Renal cortical epithelial cell (primary cell): ENCODE results near the gene NLRP13. TPM values are rescaled to one million over a fixed set of nuclear protein-coding genes. Genes with fewer than 3 reads are reported as not detected.
"Not testable (repeated sequence)": the region's sequence is repeated elsewhere in the genome, so short reads cannot be mapped to it uniquely, and the experiment has no call there.

Experiments
- DNase-seq: peaks from one replicate; pipeline ENCODE4 v3.0.0-alpha.2; 2011; ENCODE audit warnings: low read depth
- total RNA-seq: library from RNA; depleted of rRNA; stranded (reverse); fragments of >200 nt; gene quantifications from 2 replicates; pipeline ENCODE4 v1.2.3, GENCODE V29; 2014

NLRP13 gene, protein sequence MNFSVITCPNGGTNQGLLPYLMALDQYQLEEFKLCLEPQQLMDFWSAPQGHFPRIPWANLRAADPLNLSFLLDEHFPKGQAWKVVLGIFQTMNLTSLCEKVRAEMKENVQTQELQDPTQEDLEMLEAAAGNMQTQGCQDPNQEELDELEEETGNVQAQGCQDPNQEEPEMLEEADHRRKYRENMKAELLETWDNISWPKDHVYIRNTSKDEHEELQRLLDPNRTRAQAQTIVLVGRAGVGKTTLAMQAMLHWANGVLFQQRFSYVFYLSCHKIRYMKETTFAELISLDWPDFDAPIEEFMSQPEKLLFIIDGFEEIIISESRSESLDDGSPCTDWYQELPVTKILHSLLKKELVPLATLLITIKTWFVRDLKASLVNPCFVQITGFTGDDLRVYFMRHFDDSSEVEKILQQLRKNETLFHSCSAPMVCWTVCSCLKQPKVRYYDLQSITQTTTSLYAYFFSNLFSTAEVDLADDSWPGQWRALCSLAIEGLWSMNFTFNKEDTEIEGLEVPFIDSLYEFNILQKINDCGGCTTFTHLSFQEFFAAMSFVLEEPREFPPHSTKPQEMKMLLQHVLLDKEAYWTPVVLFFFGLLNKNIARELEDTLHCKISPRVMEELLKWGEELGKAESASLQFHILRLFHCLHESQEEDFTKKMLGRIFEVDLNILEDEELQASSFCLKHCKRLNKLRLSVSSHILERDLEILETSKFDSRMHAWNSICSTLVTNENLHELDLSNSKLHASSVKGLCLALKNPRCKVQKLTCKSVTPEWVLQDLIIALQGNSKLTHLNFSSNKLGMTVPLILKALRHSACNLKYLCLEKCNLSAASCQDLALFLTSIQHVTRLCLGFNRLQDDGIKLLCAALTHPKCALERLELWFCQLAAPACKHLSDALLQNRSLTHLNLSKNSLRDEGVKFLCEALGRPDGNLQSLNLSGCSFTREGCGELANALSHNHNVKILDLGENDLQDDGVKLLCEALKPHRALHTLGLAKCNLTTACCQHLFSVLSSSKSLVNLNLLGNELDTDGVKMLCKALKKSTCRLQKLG
- total RNA-seq = not detected in 2 replicates

DNA sequence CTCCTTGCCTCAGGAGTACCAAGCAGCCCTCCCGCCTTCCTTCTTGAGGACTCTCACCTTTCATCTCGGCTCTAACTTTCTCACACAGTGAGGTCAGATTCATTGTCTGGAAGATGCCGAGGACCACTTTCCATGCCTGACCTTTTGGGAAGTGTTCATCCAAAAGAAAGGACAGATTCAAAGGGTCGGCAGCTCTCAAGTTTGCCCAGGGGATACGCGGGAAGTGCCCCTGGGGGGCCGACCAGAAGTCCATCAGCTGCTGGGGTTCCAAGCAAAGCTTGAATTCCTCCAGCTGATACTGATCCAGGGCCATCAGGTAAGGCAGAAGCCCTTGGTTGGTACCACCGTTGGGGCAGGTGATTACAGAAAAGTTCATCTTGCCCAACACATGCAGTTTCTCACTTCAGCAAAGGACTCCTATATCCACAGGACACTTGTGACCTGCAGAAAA is at the start of gene NLRP13:
Gene NLRP13 (minus strand): TSS at position 401 of the 451 bp plus-strand sequence. CDS start 25 bp downstream, at position 376.
- DNase-seq = no peak

DNA sequence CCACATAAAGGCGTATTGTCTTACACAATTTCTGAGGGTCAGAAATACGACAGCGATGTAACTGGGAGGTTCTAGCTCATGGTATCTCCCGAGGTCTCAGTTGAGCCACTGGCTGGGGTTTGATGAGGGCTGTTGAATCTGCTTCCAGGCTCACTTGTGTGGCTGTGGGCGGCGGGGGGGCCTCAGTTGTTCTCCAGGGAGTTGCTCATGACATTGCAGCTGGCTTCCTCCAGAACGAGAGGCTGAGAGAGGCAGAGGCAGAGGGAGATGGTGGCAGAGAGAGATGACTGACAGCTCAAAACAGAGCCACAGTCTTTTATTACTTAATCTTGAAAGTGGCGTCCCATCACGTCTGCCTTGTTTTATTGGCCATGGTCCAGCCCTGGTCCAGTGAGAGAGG is 48.3 kb upstream of the NLRP13 start:
- DNase-seq = no peak

DNA sequence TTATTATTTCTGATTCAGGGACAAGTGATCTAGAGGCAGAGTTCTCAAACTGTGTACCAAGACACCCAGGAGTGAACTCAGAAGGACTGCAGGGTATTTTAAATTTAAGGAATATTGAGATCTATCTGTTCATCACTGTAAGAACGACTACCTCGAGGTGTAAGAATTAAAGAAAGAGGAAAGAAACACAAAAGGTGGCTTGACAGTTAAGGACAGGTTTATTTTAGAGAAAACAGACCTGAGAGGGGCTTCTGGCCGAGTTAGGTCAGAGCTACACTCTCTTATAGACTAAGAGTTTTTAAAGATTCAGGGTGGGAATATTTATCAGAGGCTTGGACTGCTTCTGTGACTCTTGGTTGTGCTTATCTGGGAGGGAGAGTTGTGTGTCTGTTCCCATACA is 41.8 kb upstream of the NLRP13 start:
- no peak for DNase-seq

DNA sequence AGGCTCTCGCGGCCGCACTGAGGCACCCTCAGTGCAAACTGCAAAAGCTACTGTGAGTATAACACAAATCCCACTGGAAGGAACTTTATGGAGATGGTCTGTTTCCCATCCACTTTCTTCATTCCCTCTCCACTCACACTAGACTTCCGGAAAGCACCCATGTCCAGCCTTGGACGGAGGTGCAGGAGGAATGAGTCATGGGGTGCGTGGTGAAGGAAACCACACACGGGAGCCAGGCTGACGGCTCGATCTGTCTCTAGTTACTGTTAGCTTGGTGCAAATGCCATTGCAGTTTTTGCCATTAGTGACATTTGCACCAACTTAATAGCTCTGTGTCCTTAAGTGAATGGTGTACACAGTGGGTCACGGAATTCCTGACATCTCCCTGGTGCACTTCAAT is 30.1 kb upstream of the NLRP13 start:
- no peak for DNase-seq

DNA sequence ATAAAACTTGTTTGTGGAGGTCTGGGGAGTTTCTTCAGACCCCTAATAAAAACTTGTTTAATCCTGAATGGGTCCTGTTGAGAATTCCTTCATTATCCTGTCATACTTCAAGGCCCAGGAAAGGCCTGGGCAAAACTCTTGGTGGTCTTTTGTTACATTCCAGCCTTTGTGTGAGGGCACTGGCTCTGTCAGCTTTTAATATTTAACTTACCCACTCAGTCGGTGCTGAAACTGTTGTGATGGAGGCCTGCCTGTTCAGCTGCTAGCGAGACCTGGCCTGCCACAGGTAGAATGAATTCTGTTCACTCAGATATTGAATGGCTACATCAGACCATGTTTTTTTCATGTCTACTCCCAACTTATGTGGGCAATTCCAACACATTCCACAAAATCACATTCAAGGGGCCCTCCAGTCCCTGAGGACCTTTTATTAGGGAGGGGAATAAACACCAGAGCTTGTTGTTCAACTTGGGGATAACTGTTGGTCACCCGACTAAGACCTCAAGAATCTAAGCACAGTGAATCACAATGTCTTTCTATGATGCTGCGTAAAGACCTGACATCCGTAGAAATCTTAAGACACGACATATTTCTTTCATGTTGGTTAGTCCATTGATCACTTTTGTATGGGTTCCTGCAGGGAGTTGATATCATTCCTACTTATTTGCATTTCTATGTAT is 28.0 kb upstream of the NLRP13 start:
- DNase-seq = no peak

DNA sequence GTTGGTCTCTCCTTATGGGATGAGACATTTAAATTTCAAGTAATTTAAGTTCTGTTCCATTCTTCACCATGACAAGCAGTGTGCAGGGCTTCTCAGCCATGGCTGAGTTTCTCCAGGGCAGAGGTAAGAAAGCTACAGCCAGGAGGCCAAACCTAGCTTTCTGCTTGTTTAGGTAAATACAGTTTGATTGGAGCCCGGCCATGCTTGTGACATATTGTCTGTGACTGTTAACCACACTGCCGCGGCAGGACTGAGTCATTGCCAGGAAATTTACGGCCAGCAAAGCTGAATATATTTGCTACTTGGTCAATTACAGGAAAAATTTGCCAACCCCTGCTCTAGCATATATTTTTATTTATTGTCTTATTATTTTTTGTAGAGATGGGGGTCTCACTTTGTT is 26.2 kb upstream of the NLRP13 start:
- no peak for DNase-seq

DNA sequence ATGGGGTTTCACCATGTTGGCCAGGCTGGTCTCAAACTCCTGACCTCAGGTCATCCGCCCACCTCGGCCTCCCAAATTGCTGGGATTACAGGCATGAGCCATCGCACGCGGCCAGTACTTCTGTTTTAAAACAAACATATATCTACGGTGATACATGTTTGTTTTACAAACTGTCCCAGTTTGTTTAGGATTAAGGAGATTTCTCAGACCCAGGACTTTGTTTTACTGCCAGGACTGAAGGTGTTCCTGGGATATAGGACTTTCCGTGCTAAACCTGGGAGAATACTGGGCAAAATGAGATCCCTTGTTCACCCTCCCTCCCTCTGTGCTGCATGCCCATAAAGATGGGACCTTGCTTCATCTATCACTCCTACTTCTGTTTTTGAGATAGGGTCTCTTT is 24.3 kb upstream of the NLRP13 start:
- no peak for DNase-seq

DNA sequence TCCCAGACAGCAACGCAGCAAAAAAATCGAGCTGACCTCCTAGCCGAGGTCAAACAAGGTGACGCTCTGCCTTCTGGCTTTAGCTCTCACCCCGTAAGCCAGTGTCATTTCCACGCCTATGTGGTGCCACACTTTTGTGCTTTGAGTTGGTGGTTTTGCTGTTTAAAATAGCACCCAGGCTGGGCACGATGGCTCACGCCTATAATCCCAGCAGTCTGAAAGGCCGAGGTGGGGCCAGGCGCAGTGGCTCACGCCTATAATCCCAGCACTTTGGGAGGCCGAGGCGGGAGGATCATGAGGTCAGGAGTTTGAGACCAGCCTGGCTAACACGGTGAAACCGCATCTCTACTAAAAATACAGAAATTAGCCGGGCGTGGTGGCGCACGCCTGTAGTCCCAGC is 18.4 kb upstream of the NLRP13 start:
- not testable (repeated sequence) for DNase-seq

DNA sequence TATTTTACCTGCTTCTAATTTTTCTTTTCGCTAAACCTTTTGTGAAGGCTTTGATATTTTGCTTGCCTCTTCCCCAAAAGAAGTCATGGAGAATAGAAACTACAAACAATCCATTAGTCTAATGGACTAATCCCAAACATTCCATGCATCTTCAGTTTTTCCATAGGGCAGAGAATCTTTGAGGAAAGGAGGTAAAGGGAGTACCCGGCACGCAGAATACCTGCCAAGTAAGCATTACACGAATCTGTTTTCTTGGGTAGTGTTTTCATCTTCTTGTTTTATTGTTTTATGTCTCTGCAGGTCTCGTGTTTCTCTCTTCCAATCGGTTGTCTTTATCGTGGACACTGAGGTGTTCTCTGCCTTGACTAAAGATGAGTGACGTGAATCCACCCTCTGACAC is 15.4 kb upstream of the NLRP13 start, which contains the start of gene NLRP8:
Gene NLRP8 (plus strand): TSS at position 301 of the 400 bp plus-strand sequence.
- no peak for DNase-seq

DNA sequence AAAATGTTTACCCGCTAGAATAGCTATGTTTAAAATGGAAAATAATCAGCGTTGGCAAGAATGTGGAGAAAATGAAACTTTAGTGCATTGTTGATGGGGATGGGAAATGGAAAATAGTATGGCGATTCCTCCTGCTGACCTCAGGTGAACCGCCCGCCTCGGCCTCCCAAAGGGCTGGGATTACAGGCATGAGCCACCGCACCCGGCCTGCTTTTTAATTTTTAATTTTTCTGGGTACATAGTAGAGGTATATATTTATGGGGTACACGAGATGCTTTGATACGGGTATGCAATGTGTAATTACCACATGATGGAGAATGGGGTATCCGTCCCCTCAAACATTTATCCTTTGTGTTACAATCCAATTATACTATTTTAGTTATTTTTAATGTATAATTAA is 8.2 kb upstream of the NLRP13 start:
- no peak for DNase-seq

DNA sequence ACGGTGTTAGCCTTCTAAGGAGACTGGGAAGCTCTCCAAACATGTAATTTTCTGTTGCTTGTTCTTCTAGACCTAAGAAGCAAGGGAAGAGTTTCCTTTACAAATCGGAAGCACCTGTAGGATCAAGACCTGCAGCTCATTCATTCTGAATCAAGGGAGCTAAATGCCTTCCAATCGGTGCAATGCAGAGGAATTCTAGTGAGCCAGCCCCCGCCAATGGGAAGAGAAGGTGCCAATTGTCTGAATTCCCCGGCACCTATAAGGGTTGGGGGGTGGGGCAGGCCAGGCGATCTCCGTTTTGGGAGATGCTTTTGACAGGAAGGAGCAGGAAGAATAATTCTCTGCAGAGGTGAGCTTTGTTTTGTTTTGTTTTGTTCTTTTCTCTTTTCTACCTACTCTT is 7.1 kb upstream of the NLRP13 start:
- DNase-seq = no peak

DNA sequence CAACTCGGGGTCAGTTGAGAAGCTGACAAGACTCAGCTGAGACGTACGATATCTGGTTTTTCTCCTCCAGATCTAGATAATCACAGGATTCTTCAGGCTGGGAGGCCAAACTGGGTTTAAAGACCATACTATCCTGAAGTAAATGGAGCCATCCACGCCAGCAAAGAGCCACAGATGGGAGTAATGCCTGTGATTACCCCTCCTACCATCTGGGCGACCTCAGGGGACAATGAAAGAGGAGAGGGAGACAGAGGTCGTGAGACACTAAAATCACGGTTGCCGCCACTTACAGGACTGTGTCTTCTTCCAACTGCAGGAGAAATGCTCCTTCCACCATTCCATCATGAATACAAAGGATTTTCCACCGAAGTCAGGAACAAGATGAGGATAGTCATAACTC is 3.1 kb upstream of the NLRP13 start:
- no peak for DNase-seq

DNA sequence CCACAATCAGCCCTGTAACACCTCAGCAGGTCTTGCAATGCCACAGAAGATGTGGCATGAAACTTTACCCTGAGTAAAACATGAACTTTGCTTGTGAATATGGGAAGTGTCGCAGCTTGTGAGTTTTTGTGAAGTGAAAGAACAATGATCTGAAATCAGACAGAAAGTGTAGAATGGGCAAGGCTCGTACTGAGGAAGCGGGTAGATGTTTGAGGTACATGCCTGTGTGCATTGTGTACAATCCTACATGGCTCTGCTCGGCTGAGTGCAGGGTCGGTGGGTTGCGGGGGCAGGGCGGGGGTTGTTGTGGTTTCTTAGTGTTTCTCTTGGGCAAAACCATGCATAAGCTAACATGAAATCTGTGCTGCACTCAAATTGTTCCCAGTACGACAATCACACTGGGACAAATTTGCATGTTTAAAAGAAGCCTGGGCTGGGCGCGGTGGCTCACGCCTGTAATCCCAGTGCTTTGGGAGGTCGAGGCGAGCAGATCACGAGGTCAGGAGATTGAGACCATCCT is 1.1 kb downstream of the NLRP13 start:
- no peak for DNase-seq

DNA sequence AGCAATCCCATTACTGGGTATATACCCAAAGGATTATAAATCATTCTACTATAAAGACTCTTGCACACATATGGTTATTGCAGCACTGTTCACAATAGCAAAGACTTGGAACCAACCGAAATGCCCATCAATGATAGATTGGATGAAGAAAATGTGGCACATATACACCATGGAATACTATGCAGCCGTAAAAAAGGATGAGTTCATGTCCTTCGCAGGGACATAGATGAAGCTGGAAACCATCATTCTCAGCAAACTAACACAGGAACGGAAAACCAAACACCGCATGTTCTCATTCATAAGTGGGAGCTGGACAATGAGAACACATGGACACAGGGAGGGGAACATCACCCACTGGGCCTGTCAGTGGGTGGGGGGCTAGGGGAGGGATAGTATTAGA is 2.9 kb downstream of the NLRP13 start:
- DNase-seq = not testable (repeated sequence)

DNA sequence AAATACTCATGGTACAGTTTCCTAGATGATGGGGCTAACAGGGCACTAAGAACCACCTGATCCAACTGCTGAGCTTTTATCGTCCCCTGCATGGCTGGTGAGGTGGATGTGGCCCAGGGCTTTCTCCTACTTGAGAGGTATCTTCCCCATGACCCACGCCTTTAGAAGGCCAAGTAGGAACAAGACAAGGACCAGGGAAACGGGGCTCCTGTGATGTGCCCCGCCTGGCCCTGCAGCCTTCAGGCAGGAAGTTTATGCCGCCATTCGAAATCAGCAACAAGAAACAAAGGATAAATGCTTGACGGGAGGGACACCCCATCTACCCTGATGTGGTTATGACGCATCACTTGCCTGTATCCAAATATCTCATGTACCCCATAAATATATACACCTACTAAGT is 4.1 kb downstream of the NLRP13 start:
- DNase-seq = no peak

DNA sequence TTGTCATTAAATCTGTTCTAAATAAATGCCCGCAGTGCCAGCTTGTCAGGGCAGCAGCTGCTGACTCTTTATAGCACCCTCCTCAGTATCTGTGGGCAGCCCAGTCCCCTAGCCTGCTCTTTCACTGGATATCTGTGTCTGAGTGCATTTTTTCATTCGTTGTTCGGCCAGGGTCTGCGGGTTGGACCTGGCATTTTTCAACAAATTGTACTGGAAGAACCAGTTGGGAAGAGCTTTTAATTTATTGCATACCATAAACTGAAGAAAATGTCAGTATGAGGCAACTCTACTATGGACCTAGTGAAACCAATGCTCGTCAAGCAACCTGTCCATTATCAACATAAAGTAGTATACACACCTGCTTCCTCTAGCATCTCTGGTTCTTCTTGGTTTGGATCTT is 8.6 kb downstream of the NLRP13 start:
- no peak for DNase-seq

DNA sequence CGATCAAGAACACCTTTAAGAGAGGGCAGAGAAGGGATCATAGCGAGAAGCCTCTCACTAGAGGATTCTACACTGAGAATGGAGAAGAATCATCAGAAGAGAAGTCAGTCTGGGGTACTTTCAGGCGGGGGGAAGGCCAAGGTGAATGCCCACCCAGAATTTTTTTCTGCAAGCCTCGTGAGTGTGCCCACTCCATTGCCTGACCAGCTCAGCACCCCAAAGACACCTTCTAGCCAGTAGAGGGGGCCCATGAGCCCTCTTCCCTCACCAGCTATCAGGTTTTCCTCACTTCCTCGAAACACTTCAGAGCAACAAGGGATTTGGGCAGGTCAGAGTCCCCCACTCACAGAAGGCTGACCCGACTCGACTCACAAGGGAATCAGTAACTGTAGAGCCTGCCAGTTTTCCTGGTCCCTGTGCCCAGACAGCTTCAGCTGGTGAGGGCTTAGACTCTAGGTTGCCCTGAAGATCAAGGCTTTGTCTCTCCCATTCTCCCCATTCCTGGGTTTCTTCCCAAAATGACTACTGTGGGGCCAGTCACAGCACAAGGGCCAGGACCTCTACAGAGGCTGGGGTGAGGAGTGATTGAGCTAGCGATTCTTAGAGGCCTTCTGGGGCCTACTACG is 18.4 kb downstream of the NLRP13 start:
- DNase-seq = no peak

DNA sequence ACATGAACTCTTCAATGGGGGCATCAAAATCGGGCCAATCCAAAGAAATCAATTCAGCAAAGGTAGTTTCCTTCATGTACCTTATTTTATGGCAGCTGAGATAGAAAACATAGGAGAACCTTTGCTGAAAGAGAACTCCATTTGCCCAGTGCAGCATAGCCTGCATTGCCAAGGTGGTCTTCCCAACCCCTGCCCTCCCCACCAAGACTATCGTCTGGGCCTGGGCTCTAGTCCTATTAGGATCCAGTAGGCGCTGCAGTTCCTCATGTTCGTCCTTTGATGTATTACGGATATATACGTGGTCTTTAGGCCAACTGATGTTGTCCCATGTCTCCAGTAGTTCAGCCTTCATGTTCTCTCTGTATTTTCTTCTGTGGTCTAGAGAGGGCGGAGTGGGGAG is 19.2 kb downstream of the NLRP13 start:
- no peak for DNase-seq

DNA sequence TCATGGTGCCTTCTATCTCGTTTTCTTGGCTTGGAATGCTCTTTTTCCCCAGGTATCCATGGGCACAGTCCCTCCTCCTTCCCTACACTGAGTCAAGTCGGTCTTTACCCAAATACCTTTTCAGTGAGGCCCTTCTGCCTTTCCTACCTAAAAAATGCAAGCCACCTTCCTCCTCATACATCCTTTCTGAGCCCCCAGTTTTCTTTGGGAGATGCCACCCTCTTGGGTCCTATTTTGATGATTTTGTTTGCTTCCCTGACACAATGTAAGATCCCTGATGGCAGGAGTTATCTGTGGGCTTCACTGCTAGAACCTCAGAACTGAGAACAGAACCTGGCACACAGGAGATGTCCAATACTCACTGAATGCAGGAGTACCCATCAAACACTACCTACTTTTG is 22.3 kb downstream of the NLRP13 start:
- no peak for DNase-seq

DNA sequence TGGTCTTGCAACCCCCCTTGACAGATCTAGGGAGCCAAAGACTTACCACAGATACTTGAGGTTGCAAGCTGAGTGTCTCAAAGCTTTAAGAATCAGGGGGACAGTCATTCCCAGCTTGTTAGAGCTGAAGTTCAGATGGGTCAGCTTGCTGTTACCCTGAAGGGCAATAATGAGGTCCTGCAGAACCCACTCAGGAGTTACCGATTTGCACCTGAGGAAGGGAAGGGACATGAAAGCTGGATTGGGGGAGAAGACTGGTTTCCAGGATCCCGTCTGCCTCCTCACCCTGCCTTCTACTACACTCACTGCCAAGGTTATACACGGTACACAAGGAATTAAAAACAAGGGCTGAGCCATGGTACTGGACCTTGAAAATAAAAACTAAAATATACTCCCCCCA is 24.4 kb downstream of the NLRP13 start:
- DNase-seq = no peak

DNA sequence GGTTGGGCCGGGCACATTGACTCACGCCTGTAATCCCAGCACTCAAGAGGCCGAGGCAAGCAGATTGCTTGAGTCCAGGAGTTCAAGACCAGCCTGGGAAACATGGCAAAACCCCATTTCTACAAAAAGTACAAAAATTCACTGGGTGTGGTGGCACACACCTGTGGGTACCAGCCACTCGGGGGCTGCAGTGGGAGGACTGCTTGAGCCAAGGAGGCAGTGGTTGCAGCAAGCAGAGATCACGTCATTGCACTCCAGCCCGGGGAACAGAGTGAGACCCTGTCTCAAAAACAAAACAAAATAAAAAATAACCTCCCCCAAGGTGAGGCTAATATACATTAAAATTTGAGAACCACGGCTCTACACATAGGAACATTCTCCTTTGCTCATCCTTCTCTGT is 24.9 kb downstream of the NLRP13 start:
- DNase-seq = no peak
